Skin of body (tissue), 2 donors: ENCODE measurements around the gene SATB2. TPM values are rescaled to one million over a fixed set of nuclear protein-coding genes. Genes with fewer than 3 reads are reported as not detected.

Experiments
- DNase-seq: peaks from one replicate; lab custom pipeline; 2025; lab: John Stamatoyannopoulos, UW
- total RNA-seq: library from RNA; depleted of rRNA; stranded (reverse); fragments of >200 nt; gene quantifications from one replicate; pipeline ENCODE4 v1.2.3, GENCODE V29; 2014

SATB2 gene
- total RNA-seq, 1 donor from 2014 or later, result 6.0 TPM

- no peak for DNase-seq
These were observed 131.9 kb downstream of the SATB2 start for GRCh38 chr2:199325881-199326280.

GRCh38 chr2:199322151-199322550 lies 135.6 kb downstream of the SATB2 start:
- no peak for DNase-seq

GRCh38 chr2:199317646-199318045 lies 140.1 kb downstream of the SATB2 start:
- DNase-seq, result no peak

GRCh38 chr2:199316851-199317250 lies 140.9 kb downstream of the SATB2 start:
- DNase-seq, result no peak

- DNase-seq, result no peak
These were observed 142.2 kb downstream of the SATB2 start for GRCh38 chr2:199315299-199316179.

GRCh38 chr2:199312931-199313330 lies 144.8 kb downstream of the SATB2 start:
- DNase-seq, result no peak

GRCh38 chr2:199310771-199311585 lies 146.8 kb downstream of the SATB2 start:
- DNase-seq, result no peak

- no peak for DNase-seq
These were observed 147.8 kb downstream of the SATB2 start for GRCh38 chr2:199309973-199310372.

- no peak for DNase-seq
These were observed 148.3 kb downstream of the SATB2 start for GRCh38 chr2:199309411-199309810.

GRCh38 chr2:199308567-199308966 lies 149.2 kb downstream of the SATB2 start:
- DNase-seq, result no peak

GRCh38 chr2:199307461-199307860 lies 150.3 kb downstream of the SATB2 start:
- no peak for DNase-seq

- DNase-seq, result no peak
These were observed 151.6 kb downstream of the SATB2 start for GRCh38 chr2:199306116-199306515.

GRCh38 chr2:199303728-199304177 lies 154.0 kb downstream of the SATB2 start:
- DNase-seq, result peak; percentile 43

- no peak for DNase-seq
These were observed 154.9 kb downstream of the SATB2 start for GRCh38 chr2:199302851-199303250.

- no peak for DNase-seq
These were observed 169.3 kb downstream of the SATB2 start for GRCh38 chr2:199288424-199288823.

GRCh38 chr2:199282309-199282708 lies 175.4 kb downstream of the SATB2 start:
- no peak for DNase-seq

- DNase-seq, result no peak
These were observed 178.6 kb downstream of the SATB2 start for GRCh38 chr2:199279146-199279545.

GRCh38 chr2:199278099-199278498 lies 179.6 kb downstream of the SATB2 start:
- no peak for DNase-seq

- peak; percentile 58 for DNase-seq
These were observed 184.7 kb downstream of the SATB2 start for GRCh38 chr2:199273042-199273511.

GRCh38 chr2:199261936-199262335 lies 195.8 kb downstream of the SATB2 start:
- DNase-seq, result no peak

- DNase-seq, result peak; percentile 20
These were observed 196.5 kb downstream of the SATB2 start for GRCh38 chr2:199261239-199261638.

GRCh38 chr2:199259671-199260070 lies 198.1 kb downstream of the SATB2 start:
- no peak for DNase-seq
